Activated CD8-positive, alpha-beta memory T cell treated with anti-CD3 and anti-CD28 coated beads, Interleukin-2, amount 50 U/mL, for 24 hours (primary cell): ENCODE data around the gene MKNK2.

Source experiments
- DNase-seq: peaks from one replicate; pipeline ENCODE4 v3.0.0-alpha.2; 2020; ENCODE audit errors: extremely low read depth

Gene MKNK2

DNA sequence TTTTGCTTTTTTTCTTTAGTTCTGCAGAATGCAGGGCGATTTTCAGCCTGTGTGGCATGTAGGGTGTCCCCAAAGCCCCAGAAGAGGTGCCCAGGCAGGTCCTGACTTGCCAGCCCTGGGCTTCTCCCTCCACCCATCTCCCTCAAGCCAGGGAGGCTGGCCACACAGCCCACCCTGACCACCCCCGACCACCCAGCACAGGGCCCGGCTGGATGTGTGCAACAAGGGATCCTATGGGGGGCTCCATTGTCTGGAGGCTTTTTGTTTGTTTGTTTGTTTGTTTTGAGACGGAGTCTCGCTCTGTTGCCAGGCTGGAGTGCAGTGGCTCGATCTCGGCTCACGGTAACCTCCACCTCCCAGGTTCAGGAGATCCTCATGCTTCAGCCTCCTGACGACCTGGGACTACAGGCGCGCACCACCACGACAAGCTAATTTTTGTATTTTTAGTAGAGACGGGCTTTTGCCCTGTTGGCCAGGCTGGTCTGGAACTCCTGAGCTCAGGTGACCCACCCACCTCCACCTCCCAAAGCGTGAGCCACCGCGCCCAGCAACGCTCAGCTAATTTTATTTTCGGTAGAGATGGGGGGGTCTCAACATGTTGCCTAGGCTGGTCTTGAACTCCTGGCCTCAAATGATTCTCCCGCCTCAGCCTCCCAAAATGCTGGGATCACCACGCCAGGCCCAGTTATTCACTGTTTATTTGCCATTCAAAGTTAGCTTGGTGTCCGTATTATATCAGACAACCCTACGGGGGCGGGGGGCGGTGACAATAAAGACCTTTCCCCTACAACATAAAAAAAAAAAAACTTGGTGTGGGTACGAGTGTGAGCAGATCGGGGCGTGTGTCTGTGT lies 7.8 kb upstream of the MKNK2 start:
- no peak for DNase-seq

GRCh38 chr19:2057484-2058469 lies 6.7 kb upstream of the MKNK2 start:
- DNase-seq: no peak

DNA sequence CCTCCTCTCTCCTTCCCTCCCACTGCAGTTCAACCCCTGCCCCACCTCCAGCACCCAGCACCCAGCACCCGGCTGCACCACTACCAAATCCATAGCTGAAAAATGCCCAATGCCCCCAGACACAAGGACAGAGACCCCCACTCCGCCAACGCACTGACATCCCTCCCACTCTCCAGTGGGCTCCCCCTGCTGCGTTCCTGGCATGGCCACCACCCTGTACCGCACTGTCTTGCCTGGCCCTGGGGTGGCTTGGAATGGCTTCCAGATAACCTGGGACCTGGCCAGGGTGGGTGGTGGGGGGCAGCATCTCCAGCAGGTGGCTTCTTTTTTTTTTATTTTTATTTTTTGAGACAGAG lies 5.8 kb upstream of the MKNK2 start:
- no peak for DNase-seq

DNA sequence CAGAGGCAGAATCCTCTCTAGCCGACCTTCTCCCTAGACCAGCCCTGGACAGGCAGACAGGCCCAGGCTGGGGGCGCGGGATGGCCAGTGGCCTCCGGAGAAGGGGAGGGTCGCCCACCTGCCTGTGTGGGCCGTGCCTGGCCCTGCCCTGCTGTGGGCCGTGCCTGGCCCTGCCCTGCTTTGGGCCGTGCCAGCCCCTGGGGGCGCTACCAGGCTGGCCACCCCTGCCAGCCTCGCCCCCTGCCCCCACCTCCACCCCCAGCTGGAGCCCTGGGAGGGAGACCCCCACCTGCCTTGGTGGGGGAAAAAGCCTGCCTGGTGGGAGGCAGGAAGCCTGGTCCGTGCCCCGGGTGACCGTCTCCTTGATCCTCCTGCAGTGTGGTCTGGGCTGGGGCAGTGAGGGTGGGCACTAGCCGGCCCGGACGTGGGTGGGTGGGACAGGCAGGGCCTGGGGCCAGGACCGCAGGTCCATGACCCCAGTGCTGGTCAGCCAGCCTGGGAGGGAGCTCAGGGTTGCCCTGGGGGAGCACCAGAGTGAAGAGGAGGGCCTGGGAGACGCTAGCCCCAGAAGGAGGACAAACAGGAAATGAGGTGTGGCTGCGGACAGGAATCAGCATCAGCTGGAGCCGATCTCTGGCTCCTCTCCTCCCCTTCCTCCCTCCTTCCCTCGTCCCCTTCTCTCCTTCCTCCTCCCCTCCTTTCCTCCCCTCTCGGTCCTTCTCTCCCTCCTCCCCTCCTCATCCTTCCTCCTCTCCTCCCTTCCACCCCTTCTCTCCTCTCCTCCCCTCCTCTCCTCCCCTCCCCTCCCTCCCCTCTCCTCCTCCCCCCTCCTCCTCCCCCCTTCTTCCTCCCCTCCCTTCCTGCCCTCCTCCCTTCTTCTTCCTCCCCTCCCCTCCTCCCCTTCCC lies 5.1 kb upstream of the MKNK2 start:
- no peak for DNase-seq

- DNase-seq: no peak
Measured at GRCh38 chr19:2054763-2055162, 3.7 kb upstream of the MKNK2 start.

GRCh38 chr19:2053601-2054389 lies 2.8 kb upstream of the MKNK2 start:
- DNase-seq: no peak

DNA sequence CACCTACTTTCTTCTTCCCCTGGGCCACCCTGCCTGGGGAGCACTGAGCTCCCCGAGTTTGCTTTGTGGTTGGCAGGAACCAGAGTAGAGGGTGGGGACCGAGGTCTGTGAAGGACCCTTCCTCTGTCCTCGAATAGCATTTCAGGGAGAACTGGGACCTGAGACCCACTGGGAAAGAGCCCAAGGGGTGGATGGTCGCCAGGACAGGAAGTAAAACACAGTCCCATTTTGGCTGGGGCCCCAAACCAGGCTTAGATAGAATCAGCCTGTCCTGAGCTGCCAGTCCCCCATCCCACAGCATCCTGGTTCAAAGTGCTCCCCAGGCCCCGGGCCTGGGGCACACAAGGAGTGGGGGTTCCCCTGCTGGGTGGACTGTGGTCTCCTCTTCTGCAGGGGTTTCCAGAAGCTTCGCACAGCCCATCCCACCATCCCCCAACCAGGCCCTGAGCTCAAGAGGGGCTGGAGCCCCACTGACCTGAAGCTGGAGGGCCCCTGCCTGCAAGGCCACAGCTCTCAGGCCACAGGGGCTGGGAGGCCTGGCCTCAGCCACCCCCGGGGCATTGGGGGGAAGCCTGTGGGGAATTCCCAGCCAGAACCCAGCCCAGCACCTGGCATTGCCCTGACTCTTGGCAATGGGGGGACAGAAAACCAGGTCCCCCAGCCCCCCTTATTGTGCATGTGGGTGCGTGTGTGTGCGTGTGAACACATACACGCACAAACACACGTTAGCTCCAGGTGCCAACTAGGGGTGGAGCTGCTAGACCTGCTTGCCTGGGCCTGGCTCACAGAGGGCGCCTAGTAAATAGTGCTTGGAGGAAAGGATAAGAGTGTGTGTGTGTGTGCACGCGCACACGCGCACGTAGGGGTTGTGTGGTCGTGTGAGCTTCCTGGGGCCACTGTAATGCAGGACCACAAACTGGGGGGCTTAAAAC lies 995 bp upstream of the MKNK2 start:
- no peak for DNase-seq

GRCh38 chr19:2050349-2050990 lies 574 bp downstream of the MKNK2 start:
- DNase-seq: no peak

DNA sequence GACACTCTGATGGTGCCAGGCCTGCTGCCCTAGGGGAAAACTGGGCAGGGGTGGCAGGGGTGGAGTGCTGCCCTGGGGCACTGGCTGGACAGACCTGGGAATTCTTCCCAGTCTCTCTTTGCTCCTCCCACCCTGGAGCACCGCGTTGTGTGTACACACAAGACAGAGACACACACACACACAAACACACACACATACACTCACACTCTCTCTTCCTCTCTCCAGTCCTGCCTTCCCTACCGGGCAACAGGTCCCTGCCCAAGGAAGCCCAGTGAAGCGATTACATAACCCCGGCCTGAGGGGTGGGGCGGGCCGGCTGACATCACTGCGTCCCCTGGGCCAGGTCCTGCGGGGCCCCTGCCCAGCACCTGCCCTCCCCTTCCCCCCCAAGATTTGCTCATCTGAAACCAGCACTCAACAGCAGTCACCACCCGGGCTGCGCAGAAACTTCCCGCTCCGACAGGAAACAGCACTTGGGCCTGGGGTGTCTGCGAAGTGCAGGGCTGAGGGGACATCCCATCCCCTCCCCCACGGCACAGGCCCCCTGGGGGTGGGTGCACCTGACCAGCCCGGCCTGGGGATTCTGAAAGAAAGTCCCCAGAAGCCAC lies 1.2 kb downstream of the MKNK2 start:
- no peak for DNase-seq

DNA sequence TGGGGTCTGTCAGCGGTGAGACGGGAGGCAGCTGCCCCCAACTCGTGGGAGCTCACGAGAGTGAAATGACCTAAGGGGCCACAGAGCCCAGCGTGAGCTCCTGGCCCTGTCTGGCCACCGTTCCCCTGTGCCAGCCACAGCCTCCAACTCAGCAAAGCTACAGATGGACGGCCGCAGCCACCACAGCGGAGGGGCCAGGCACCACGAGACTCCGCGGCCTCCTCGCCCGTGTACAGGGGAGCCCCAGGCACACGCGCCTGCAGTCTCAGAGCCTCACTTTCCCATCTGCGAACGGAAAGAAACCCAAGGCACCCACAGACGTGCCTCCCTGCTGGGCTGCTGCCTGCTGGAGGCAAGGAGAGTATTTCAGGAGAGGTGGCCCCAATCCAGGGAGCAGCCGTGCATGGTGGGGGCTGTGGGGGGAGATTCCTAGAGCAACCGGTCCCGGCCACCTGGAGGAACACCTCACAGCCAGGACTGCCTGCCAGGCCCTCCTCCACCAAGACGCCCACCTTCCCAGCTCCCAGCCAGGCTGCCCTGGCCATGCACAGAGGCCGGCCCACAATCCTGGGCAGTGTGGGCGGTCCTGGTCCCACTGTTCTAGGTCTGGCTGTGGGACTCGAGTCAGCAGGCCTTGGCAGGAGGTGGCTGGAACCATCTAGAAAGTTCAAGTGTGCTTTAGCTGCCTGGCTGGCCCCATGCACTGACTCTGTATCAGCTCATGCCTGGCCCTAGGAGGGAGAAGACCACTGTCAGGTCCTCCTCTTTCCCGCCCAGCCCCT lies 1.9 kb downstream of the MKNK2 start:
- no peak for DNase-seq

GRCh38 chr19:2048104-2048958 lies 2.7 kb downstream of the MKNK2 start:
- DNase-seq: no peak

DNA sequence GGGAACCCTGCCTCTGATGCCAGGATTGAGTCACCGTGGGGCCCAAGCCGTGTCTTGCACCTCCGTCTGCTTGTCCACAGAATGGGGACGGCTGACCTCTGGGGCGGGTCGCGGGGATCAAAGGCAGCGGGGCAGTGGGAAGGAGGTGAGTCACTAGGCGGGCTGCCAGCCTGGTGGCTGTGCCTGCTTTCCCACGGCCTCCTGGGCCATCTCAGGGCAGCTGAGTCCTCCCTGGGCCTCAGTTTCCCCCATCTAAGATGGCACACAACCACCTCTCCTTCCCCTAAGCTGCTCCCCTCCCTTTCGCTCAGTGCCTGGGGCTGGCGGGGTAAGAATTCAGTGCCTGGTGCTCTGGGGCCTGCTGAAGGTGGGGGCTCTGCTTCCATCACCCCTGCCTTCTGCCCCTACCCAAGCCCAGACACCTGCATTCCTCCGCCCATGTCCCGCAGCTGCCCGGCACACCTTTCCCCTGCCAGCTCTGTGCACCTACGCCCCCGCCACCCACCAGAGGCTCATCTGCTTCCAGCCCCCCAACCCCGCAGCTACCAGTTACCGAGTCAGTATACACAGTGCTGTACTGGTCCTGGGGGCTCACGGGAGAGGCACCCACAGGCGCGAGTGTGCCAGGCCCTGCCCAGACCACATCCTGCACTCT lies 3.5 kb downstream of the MKNK2 start:
- no peak for DNase-seq

GRCh38 chr19:2047076-2047448 lies 4.0 kb downstream of the MKNK2 start:
- DNase-seq: no peak

DNA sequence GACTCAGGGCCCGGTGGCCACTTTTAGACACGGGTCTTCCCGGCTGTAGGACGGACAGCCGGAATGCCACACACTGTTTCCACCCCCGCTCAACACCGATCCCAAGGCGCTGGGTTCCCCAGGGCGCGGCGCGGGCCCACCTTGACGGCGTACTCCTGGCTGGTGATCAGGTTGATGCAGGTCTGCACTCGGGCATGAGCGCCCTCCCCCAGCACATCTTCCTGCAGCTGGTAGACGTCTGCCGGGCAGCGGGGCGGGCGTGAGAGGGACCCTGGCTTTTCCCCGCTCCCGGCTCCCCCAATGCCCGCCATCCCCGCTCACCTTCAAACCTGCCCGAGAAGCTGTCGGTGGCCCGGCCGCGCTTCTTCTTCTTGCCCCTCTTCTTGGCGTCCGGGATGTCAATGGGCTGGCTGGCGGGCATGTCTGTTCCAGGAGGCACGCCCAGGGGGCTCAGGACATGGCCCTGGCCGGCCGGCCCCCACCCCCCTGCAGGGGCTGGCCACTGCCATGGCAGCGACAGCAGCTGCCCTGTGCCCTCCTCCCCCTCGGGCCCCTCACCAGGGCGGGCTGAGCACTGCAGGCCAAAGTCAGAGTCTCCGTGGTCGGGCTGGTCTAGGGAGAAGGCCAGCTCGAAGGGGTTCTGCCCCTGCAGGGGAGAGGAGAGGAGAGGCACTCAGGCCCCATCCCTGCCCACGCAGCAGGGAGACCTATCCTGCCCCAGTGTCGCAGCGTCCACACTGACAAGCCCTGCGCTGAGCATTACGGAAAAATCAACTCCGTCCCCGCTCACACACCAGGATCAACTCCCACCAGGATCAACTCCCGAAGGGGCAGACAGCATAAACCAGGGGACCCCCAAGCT lies 4.8 kb downstream of the MKNK2 start:
- no peak for DNase-seq

GRCh38 chr19:2045501-2046045 lies 5.5 kb downstream of the MKNK2 start:
- no peak for DNase-seq
